Stomach (tissue), 4 donors: ENCODE measurements around the gene GLYR1.

ENCODE experiments used
- CTCF ChIP-seq, 7 experiments: fragments of 450-650 bp in 4 of 7; fragments of 200-600 bp in 3 of 7; sonication (generic) in 3 of 7; IDR thresholded peaks; one replicate each; pipeline ENCODE4 v1.5.1; 2016 to 2019; ENCODE audit warnings: antibody characterized with exemption in 7 of 7, control low read depth in 2 of 7, mild to moderate bottlenecking in 1 of 7
- EP300 ChIP-seq: sonication (generic); formaldehyde crosslinking; IDR thresholded peaks from one replicate; pipeline ENCODE4 v1.6.1; 2017; ENCODE audit warnings: antibody characterized with exemption

- TF ChIP-seq CTCF (IDR thresholded peaks at IDR 0.05) (no peak), EP300 (no peak)
Observed at GRCh38 chr16:4801962-4802658, 45.0 kb downstream of the GLYR1 start, which contains the start of gene ROGDI.
